ENCODE results near the gene PPM1B.

DNA sequence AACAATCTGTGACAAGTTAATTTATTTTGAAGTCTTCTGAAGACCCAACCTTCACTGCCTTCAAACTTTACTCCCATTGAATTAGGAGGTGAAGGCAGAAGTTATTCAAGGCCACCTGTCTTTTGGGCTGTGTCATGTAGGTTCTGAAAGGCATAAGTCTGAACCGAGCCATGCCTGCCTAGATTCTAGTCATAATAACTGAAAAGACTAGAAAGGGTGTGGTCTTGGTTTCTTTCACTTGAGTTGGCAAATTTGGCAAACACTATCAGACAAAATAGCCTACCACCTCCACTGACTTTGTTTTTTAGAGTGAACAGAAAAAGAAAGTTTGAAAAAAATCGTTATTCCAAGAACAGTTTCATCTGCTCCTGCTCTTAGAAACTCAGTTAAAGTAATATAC, 38.4 kb downstream of the PPM1B start:
- TF ChIP-seq, protein P1, sequence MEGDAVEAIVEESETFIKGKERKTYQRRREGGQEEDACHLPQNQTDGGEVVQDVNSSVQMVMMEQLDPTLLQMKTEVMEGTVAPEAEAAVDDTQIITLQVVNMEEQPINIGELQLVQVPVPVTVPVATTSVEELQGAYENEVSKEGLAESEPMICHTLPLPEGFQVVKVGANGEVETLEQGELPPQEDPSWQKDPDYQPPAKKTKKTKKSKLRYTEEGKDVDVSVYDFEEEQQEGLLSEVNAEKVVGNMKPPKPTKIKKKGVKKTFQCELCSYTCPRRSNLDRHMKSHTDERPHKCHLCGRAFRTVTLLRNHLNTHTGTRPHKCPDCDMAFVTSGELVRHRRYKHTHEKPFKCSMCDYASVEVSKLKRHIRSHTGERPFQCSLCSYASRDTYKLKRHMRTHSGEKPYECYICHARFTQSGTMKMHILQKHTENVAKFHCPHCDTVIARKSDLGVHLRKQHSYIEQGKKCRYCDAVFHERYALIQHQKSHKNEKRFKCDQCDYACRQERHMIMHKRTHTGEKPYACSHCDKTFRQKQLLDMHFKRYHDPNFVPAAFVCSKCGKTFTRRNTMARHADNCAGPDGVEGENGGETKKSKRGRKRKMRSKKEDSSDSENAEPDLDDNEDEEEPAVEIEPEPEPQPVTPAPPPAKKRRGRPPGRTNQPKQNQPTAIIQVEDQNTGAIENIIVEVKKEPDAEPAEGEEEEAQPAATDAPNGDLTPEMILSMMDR (IDR thresholded peaks at IDR 0.05): no peak
- no peak for TF ChIP-seq POLR2A (IDR thresholded peaks at IDR 0.05)

Data from esophagus squamous epithelium (tissue), 4 donors.